Spleen (tissue), 11 donors: ENCODE data around the gene PIGN. TPM values are rescaled to one million over a fixed set of nuclear protein-coding genes. Genes with fewer than 3 reads are reported as not detected.
A peak's percentile ranks its signal among the peaks of the same experiment; 100 is the strongest.

Experiments
- DNase-seq: peaks from one replicate; pipeline ENCODE4 v3.0.0-alpha.2; 2020
- H3K27ac ChIP-seq, 8 donors: fragments of 200-600 bp; sonication (generic) in 7 of 8; 1 replicate in 4 of 8; 2 replicates in 4 of 8; pipeline versions ENCODE4 v1.5.0 to v1.8.0; 2016 to 2021; ENCODE audit warnings: inconsistent platforms in 4 of 8, mild to moderate bottlenecking in 4 of 8, moderate library complexity in 1 of 8
- H3K27me3 ChIP-seq, 7 donors: fragments of 200-600 bp; sonication (generic) in 6 of 7; replicated peaks in 1 of 7; 1 replicate in 4 of 7; 2 replicates in 3 of 7; pipeline versions ENCODE4 v1.5.0 to v1.8.0; 2016 to 2021; ENCODE audit warnings: inconsistent platforms in 3 of 7, mild to moderate bottlenecking in 1 of 7
- H3K36me3 ChIP-seq, 6 donors: fragments of 200-600 bp; sonication (generic) in 5 of 6; 1 replicate in 4 of 6; 2 replicates in 2 of 6; pipeline versions ENCODE4 v1.5.0 to v1.8.0; 2016 to 2021; ENCODE audit warnings: inconsistent platforms in 2 of 6
- H3K4me1 ChIP-seq, 6 donors: fragments of 200-600 bp; sonication (generic) in 5 of 6; 1 replicate in 3 of 6; 2 replicates in 3 of 6; pipeline versions ENCODE4 v1.5.0 to v1.8.0; 2016 to 2021; ENCODE audit warnings: inconsistent platforms in 3 of 6
- H3K4me3 ChIP-seq, 8 donors: fragments of 200-600 bp; sonication (generic) in 7 of 8; 1 replicate in 4 of 8; 2 replicates in 4 of 8; pipeline versions ENCODE4 v1.5.0 to v1.8.0; 2016 to 2021; ENCODE audit warnings: inconsistent platforms in 4 of 8, mild to moderate bottlenecking in 4 of 8, moderate library complexity in 2 of 8
- H3K9me3 ChIP-seq, 8 donors: fragments of 200-600 bp; sonication (generic) in 7 of 8; 1 replicate in 4 of 8; 2 replicates in 4 of 8; pipeline versions ENCODE4 v1.5.0 to v1.8.0; 2016 to 2021; ENCODE audit warnings: inconsistent platforms in 4 of 8
- POLR2A ChIP-seq, 3 donors: fragments of 450-650 bp; IDR thresholded peaks; one replicate each; pipeline ENCODE4 v1.5.1; 2017; ENCODE audit warnings: antibody characterized with exemption in 3 of 3, mild to moderate bottlenecking in 1 of 3
- POLR2AphosphoS5 ChIP-seq, 3 donors: sonication (generic); formaldehyde crosslinking; IDR thresholded peaks; one replicate each; pipeline ENCODE4 v1.5.1; 2017; ENCODE audit warnings: antibody characterized with exemption in 3 of 3
- WGBS, 5 donors: extraction: QIAGEN DNeasy Blood & Tissue Kit in 3 of 5; methylation state at CpG; one replicate each; pipeline versions ENCODE4 v1.1.5 to v1.1.7; 2013 to 2018; 5-methylcytosine and 5-hydroxymethylcytosine counted together
- intact Hi-C: fragments of 100-400 bp; cut with DNase I; formaldehyde crosslinking; loops from one replicate; pipeline ENCODE4 v1.15.0; 2023; ENCODE audit warnings: low total_unique reads
- polyA plus RNA-seq, 3 donors: library from polyadenylated mRNA; stranded (reverse); fragments of 200-250 nt; gene quantifications; one replicate each; pipeline ENCODE4 v1.2.1, GENCODE V29; 2013
- total RNA-seq, 7 donors: library from RNA; depleted of rRNA in 3 of 7; stranded (reverse); fragments of >200 nt in 3 of 7; fragmentation: NEBNext Ultra II Directional in 4 of 7; extraction: Animal tissue kit (Norgen Biotek cat#: 25700) in 4 of 7; gene quantifications; one replicate each; pipeline versions ENCODE4 v1.1.0 to v1.2.1, GENCODE V29; 2016 to 2021
- TF ChIP-seq, protein P1 (sequence below), 11 experiments: fragments of 200-600 bp in 7 of 11; fragments of 450-650 bp in 4 of 11; sonication (generic) in 4 of 11; IDR thresholded peaks in 8 of 11; conservative IDR thresholded peaks in 3 of 11; 1 replicate in 7 of 11; 2 replicates in 4 of 11; pipeline versions ENCODE4 v1.4.0 to v1.8.0; 2016 to 2021; ENCODE audit warnings: antibody characterized with exemption in 11 of 11, inconsistent platforms in 4 of 11, mild to moderate bottlenecking in 1 of 11
- donor health status: healthy with polysubstance abuse.
- donor health status: DM: no; HTN: no; CAD: no; lungs with moderate emphysema.
- donor health status: DM: no; HTN: no; CAD: no.
- donor health status: Bipolar disorder and iron deficiency.
- donor health status: healthy.
- donor health status: DM: no; HTN: no; CAD: no.
- donor health status: DM: yes; HTN: yes; CAD: no.

The PIGN gene
- total and polyA plus RNA-seq, 10 donors = 4.0 to 41.4 (median 25.4) TPM

DNA sequence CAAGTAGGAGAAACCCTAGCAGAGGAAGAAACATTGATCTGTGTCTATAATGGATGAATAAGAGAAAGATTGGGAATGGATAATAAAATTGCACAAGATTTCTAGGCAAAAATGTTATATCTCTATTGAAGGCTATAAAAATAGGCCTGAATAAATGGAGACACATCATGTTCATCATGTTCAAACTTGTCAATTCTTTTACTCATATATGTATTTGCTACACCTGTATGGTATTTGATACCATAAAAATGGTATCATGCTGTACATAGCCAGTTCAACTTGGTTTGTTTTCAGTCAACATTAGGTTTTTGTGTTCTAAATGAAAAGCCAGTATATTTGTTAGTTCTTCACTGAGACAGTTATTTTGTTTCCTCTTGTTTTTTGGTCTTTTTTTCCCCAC, 161.9 kb downstream of the PIGN start:
- intact Hi-C loops = no loop called here
- no peak for TF ChIP-seq POLR2A (IDR thresholded peaks at IDR 0.05)
- no peak for TF ChIP-seq POLR2AphosphoS5 (IDR thresholded peaks at IDR 0.05)
- TF ChIP-seq, protein P1, sequence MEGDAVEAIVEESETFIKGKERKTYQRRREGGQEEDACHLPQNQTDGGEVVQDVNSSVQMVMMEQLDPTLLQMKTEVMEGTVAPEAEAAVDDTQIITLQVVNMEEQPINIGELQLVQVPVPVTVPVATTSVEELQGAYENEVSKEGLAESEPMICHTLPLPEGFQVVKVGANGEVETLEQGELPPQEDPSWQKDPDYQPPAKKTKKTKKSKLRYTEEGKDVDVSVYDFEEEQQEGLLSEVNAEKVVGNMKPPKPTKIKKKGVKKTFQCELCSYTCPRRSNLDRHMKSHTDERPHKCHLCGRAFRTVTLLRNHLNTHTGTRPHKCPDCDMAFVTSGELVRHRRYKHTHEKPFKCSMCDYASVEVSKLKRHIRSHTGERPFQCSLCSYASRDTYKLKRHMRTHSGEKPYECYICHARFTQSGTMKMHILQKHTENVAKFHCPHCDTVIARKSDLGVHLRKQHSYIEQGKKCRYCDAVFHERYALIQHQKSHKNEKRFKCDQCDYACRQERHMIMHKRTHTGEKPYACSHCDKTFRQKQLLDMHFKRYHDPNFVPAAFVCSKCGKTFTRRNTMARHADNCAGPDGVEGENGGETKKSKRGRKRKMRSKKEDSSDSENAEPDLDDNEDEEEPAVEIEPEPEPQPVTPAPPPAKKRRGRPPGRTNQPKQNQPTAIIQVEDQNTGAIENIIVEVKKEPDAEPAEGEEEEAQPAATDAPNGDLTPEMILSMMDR (IDR thresholded peaks at IDR 0.05 in 8 of 11, conservative IDR thresholded peaks at IDR 0.05 in 3 of 11) = no peak
- no peak overlapping the region for H3K27ac ChIP-seq
- no peak for DNase-seq
- H3K4me3 ChIP-seq = no peak overlapping the region
- no peaks in the 10 kb centered on the region for H3K9me3 ChIP-seq
- no peaks in the 10 kb centered on the region for H3K27me3 ChIP-seq
- H3K4me1 ChIP-seq = no peaks in the 10 kb centered on the region
- no peaks in the 10 kb centered on the region for H3K36me3 ChIP-seq

DNA sequence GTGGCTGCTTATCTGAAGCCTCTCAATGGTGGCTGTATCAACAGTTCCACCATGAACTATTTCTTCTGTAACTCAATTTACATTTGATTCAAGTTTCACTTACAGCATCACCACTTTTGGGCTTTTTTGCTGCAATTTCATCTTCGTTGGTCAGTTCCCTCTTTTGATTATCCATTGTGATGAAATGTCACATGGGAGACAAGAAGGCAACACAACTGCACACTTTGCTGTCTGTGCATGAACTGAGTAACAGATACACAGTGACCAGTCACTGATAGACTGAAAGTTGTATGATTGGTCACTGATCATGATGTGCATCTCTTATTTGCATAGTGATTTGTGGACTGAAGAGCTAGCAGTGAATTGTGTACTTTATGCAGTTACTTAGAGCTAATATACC, 163.3 kb downstream of the PIGN start:
- WGBS, 5 donors = 56 to 86% (median 69%) methylated on average over 1 of the region's 1 CpG
- H3K36me3 ChIP-seq = no peaks in the 10 kb centered on the region
- no peak overlapping the region for H3K4me3 ChIP-seq
- TF ChIP-seq, protein P1 (IDR thresholded peaks at IDR 0.05 in 8 of 11, conservative IDR thresholded peaks at IDR 0.05 in 3 of 11) = no peak
- TF ChIP-seq POLR2A (IDR thresholded peaks at IDR 0.05) (no peak), POLR2AphosphoS5 (IDR thresholded peaks at IDR 0.05) (no peak)
- no peaks in the 10 kb centered on the region for H3K9me3 ChIP-seq
- DNase-seq = no peak
- no peaks in the 10 kb centered on the region for H3K4me1 ChIP-seq
- H3K27ac ChIP-seq = no peak overlapping the region
- H3K27me3 ChIP-seq = no peaks in the 10 kb centered on the region
- intact Hi-C loops = no loop called here

DNA sequence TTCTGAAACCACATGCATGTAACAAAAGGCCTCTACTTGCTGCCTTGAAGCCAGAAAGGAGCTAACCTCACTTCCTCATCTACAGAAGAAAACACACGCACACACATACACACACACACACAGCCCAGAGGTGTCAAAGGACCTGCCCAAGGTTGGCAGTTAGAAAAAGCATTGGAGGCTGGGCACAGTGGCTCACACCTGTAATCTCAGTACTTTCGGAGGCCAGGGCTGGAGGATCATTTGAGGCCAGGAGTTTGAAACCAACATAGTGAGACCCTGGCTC, 168.2 kb downstream of the PIGN start:
- WGBS, 5 donors = 62 to 89% (median 81%) methylated on average over 2 of the region's 2 CpGs
- H3K4me3 ChIP-seq = no peak overlapping the region
- H3K27ac ChIP-seq = peak overlapping the region in 1 of 8 donors; percentile 54
- no peaks in the 10 kb centered on the region for H3K9me3 ChIP-seq
- no peaks in the 10 kb centered on the region for H3K36me3 ChIP-seq
- TF ChIP-seq, protein P1 (IDR thresholded peaks at IDR 0.05 in 8 of 11, conservative IDR thresholded peaks at IDR 0.05 in 3 of 11) = no peak
- TF ChIP-seq POLR2A (IDR thresholded peaks at IDR 0.05) (no peak), POLR2AphosphoS5 (IDR thresholded peaks at IDR 0.05) (no peak)
- no peaks in the 10 kb centered on the region for H3K27me3 ChIP-seq
- DNase-seq = no peak
- intact Hi-C loops = no loop called here
- H3K4me1 ChIP-seq = no peaks in the 10 kb centered on the region

DNA sequence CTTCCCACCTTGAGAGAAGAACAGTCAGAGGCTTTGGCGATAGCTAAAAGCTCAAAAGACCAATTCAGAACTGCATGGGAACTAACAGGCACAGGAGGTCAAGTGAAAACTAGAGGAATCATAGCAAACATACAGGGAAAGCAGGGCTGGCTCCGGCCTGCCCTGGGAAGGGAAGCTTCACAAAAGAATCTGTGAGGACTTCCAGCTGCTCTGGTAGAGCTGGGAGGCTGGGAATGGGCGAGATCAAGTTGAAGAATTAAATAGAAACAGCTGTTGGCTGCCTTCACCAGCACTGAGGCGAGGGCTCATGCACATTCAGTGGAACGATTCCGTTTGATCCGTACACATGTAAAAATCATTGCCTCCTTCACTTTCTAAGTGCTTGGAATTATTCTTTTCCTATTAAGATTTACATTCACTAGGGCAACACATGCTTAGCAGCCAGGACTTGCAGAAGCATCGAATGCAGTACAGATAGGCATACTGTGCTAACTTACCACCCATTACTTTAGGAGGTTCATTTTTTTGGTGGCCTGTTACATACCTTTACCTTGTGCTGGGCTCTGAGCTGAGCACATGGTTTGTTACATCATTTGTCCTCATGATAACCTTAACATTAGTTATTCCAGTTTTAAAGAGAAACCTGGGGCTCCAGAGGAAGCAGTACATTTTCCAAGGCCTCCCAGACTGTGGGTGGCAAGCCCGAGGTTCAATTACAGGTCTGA, 168.7 kb downstream of the PIGN start:
- no peak for DNase-seq
- 73 to 80% (median 75%) methylated on average over 9 of the region's 9 CpGs for WGBS, 5 donors
- Histone ChIP-seq H3K27me3 (no peaks in the 10 kb centered on the region), H3K27ac (peak overlapping the region in 5 of 8 donors; percentile 8 to 63 (median 43)), H3K9me3 (no peaks in the 10 kb centered on the region), H3K4me1 (no peaks in the 10 kb centered on the region), H3K4me3 (no peak overlapping the region), H3K36me3 (no peaks in the 10 kb centered on the region)
- intact Hi-C loops = no loop called here
- TF ChIP-seq POLR2AphosphoS5 (IDR thresholded peaks at IDR 0.05) (peak in 1 of 3 donors; percentile 39), POLR2A (IDR thresholded peaks at IDR 0.05) (no peak)
